ENCODE results near the gene PRDM16. TPM values are rescaled to one million over a fixed set of nuclear protein-coding genes. Genes with fewer than 3 reads are reported as not detected.

Gene PRDM16
- polyA plus RNA-seq, 1 donor from 2014 or later = 0.21 TPM

DNA sequence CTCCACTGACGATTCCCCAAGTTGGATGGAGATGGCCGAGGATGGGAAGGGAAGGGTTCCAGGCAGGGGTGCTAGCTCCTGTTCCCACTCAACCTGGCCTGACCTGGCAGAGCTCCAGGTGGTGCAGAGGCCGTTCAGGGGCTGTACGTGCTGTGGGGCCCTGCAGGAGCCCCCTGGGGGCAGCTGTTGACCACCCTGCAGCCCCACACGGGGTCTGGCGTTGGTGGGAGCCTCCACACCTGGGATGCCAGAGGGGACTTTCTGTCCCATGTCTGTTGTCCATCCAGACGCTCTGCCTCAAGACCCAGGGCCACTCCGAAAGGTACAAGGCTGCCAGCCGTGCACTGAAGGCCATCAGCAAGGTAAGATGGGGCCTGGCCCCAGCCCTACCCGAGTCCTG, 405.4 kb downstream of the PRDM16 start:
- no peaks in the 10 kb centered on the region for H4K20me1 ChIP-seq (ENCODE audit: insufficient read depth)
- no peaks in the 10 kb centered on the region for H3K79me2 ChIP-seq (replicated peaks; ENCODE audit: insufficient read depth, low read length)
- no peaks in the 10 kb centered on the region for H3K27me3 ChIP-seq (ENCODE audit: insufficient read depth, low read depth, low read length)
- TF ChIP-seq RAD21 (conservative IDR thresholded peaks at IDR 0.05) = no peak
- no peak for TF ChIP-seq MXI1 (conservative IDR thresholded peaks at IDR 0.05; ENCODE audit: poor library complexity, severe bottlenecking)
- H3K9ac ChIP-seq (ENCODE audit: low read length) = no peak overlapping the region
- no peaks in the 10 kb centered on the region for H3K9me2 ChIP-seq (ENCODE audit: insufficient read depth, low read length)
- no peaks in the 10 kb centered on the region for H3F3A ChIP-seq (ENCODE audit: insufficient read depth, low read length, poor library complexity, severe bottlenecking)
- H3K4me3 ChIP-seq (ENCODE audit: low read length) = no peak overlapping the region
- H3K4me2 ChIP-seq (ENCODE audit: low read length) = no peak overlapping the region
- no peaks in the 10 kb centered on the region for H3K9me3 ChIP-seq (ENCODE audit: low read length)
- H3K36me3 ChIP-seq (ENCODE audit: insufficient read depth, low read length) = no peaks in the 10 kb centered on the region
- H3K27ac ChIP-seq (ENCODE audit: low read length) = no peak overlapping the region
- H2AFZ ChIP-seq (ENCODE audit: low read depth, low read length) = no peak overlapping the region

DNA sequence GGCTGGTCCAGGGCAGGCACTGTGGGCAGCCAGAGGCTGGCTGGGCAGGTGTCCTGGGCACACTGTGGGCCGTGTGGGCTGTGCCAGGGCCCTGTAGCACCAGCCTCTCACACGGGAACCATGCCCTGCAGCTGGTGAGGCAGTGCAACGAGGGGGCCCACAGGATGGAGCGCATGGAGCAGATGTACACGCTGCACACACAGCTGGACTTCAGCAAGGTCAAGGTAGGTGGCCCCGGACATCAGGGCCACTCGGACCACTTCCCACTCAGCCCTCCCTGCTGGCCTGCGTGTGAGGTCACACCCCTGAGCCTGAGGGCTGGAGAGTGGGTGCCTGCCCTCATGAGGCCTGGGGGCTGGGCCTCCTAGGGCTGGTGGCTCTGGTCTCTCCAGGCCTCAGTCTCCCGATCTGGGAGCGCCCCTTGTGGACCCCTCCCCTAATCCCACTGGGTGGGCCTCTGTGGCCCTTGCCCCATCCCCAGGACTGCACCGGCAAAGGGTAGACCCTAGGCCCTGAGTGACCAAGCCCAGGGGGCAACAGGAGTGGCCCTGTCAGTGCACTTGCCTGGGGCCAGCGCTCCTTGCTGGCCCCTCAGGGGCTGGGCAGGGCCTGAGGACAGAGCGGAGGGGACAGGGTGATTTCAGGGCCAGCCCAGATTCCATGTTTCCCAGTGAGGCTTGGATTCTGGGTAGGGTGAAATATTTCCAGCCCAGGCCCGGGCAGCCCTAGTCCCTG, 407.0 kb downstream of the PRDM16 start:
- no peak overlapping the region for H3K9ac ChIP-seq (ENCODE audit: low read length)
- no peaks in the 10 kb centered on the region for H3K79me2 ChIP-seq (replicated peaks; ENCODE audit: insufficient read depth, low read length)
- H3K27me3 ChIP-seq (ENCODE audit: insufficient read depth, low read depth, low read length) = no peaks in the 10 kb centered on the region
- no peaks in the 10 kb centered on the region for H3K9me3 ChIP-seq (ENCODE audit: low read length)
- no peak overlapping the region for H3K27ac ChIP-seq (ENCODE audit: low read length)
- H3K4me3 ChIP-seq (ENCODE audit: low read length) = no peak overlapping the region
- TF ChIP-seq TAF1 (IDR thresholded peaks at IDR 0.05; ENCODE audit: low read depth) = no peak
- TF ChIP-seq, protein P1, sequence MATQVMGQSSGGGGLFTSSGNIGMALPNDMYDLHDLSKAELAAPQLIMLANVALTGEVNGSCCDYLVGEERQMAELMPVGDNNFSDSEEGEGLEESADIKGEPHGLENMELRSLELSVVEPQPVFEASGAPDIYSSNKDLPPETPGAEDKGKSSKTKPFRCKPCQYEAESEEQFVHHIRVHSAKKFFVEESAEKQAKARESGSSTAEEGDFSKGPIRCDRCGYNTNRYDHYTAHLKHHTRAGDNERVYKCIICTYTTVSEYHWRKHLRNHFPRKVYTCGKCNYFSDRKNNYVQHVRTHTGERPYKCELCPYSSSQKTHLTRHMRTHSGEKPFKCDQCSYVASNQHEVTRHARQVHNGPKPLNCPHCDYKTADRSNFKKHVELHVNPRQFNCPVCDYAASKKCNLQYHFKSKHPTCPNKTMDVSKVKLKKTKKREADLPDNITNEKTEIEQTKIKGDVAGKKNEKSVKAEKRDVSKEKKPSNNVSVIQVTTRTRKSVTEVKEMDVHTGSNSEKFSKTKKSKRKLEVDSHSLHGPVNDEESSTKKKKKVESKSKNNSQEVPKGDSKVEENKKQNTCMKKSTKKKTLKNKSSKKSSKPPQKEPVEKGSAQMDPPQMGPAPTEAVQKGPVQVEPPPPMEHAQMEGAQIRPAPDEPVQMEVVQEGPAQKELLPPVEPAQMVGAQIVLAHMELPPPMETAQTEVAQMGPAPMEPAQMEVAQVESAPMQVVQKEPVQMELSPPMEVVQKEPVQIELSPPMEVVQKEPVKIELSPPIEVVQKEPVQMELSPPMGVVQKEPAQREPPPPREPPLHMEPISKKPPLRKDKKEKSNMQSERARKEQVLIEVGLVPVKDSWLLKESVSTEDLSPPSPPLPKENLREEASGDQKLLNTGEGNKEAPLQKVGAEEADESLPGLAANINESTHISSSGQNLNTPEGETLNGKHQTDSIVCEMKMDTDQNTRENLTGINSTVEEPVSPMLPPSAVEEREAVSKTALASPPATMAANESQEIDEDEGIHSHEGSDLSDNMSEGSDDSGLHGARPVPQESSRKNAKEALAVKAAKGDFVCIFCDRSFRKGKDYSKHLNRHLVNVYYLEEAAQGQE (IDR thresholded peaks at IDR 0.05; ENCODE audit: borderline replicate concordance) = no peak
- no peak for TF ChIP-seq MXI1 (conservative IDR thresholded peaks at IDR 0.05; ENCODE audit: poor library complexity, severe bottlenecking)
- no peak for TF ChIP-seq SMC3 (conservative IDR thresholded peaks at IDR 0.05; ENCODE audit: poor library complexity)
- TF ChIP-seq, protein P2, sequence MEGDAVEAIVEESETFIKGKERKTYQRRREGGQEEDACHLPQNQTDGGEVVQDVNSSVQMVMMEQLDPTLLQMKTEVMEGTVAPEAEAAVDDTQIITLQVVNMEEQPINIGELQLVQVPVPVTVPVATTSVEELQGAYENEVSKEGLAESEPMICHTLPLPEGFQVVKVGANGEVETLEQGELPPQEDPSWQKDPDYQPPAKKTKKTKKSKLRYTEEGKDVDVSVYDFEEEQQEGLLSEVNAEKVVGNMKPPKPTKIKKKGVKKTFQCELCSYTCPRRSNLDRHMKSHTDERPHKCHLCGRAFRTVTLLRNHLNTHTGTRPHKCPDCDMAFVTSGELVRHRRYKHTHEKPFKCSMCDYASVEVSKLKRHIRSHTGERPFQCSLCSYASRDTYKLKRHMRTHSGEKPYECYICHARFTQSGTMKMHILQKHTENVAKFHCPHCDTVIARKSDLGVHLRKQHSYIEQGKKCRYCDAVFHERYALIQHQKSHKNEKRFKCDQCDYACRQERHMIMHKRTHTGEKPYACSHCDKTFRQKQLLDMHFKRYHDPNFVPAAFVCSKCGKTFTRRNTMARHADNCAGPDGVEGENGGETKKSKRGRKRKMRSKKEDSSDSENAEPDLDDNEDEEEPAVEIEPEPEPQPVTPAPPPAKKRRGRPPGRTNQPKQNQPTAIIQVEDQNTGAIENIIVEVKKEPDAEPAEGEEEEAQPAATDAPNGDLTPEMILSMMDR (IDR thresholded peaks at IDR 0.05; ENCODE audit: poor library complexity, severe bottlenecking) = no peak
- no peak for TF ChIP-seq EZH2 (IDR thresholded peaks at IDR 0.05; ENCODE audit: borderline replicate concordance, insufficient read depth, low read length, poor library complexity, severe bottlenecking)
- no peak for TF ChIP-seq EP300 (conservative IDR thresholded peaks at IDR 0.05; ENCODE audit: poor library complexity, severe bottlenecking)
- TF ChIP-seq RAD21 (conservative IDR thresholded peaks at IDR 0.05) = no peak
- no peak for TF ChIP-seq POLR2AphosphoS5 (IDR thresholded peaks at IDR 0.05)
- H3K4me2 ChIP-seq (ENCODE audit: low read length) = no peak overlapping the region
- no peaks in the 10 kb centered on the region for H3F3A ChIP-seq (ENCODE audit: insufficient read depth, low read length, poor library complexity, severe bottlenecking)
- H3K36me3 ChIP-seq (ENCODE audit: insufficient read depth, low read length) = no peaks in the 10 kb centered on the region
- H3K9me2 ChIP-seq (ENCODE audit: insufficient read depth, low read length) = no peaks in the 10 kb centered on the region
- no peaks in the 10 kb centered on the region for H4K20me1 ChIP-seq (ENCODE audit: insufficient read depth)
- no peak overlapping the region for H2AFZ ChIP-seq (ENCODE audit: low read depth, low read length)

Measured in neural cell (in vitro differentiated cells).